Activated naive CD4-positive, alpha-beta T cell treated with anti-CD3 and anti-CD28 coated beads, Interleukin-2, amount 10 ng/mL, durations not matched to agents 7 days and 5 days (primary cell): Measurements from ENCODE around the gene DCXR.
A peak's percentile ranks its signal among the peaks of the same experiment; 100 is the strongest.

Experiments
- CTCF ChIA-PET: fragments of 350-600 bp; sonication (Branson Sonifier 250); formaldehyde crosslinking; loops from one replicate; lab custom pipeline; 2021; ENCODE audit warnings: antibody characterized with exemption; lab: Charles Lee
- DNase-seq: peaks from one replicate; pipeline ENCODE4 v3.0.0-alpha.2; 2020
- H3K27ac Mint-ChIP-seq: one replicate; pipeline ENCODE4 v1.8.0; 2021; ENCODE audit warnings: mild to moderate bottlenecking, moderate library complexity, mixed read lengths
- H3K27me3 Mint-ChIP-seq: one replicate; pipeline ENCODE4 v1.8.0; 2021; ENCODE audit warnings: mild to moderate bottlenecking, mixed read lengths
- H3K36me3 Mint-ChIP-seq: one replicate; pipeline ENCODE4 v1.8.0; 2021; ENCODE audit warnings: mixed read lengths
- H3K4me1 Mint-ChIP-seq: one replicate; pipeline ENCODE4 v1.8.0; 2021; ENCODE audit warnings: mixed read lengths
- H3K4me3 Mint-ChIP-seq: one replicate; pipeline ENCODE4 v1.8.0; 2021; ENCODE audit warnings: mild to moderate bottlenecking, moderate library complexity, mixed read lengths
- H3K9me3 Mint-ChIP-seq: one replicate; pipeline ENCODE4 v1.8.0; 2021; ENCODE audit warnings: mixed read lengths

DCXR gene

GRCh38 chr17:82022310-82022980, 15.1 kb downstream of the DCXR start, which contains the start of gene CENPX:
TSS of gene CENPX (minus strand) at chr17:82022878. CDS start at chr17:82022861, 17 bp downstream.
- H3K4me3 Mint-ChIP-seq: peak within 1 kb of the TSS; percentile 83
- peak within 1 kb of the TSS; percentile 81 for H3K27ac Mint-ChIP-seq
- CTCF ChIA-PET: interaction anchor here (0.9 to 6.0 kb wide), 9 partner anchors 8 to 243 kb away, joined by 3 to 103 read pairs (median 4); partner anchors contain the start of genes DCXR and NOTUM
- H3K9me3 Mint-ChIP-seq: no peaks in the 10 kb centered on the region
- peaks cover 13% of the 10 kb centered on the region for H3K36me3 Mint-ChIP-seq
- no peak for DNase-seq
- H3K4me1 Mint-ChIP-seq: peaks cover 46% of the 10 kb centered on the region
- H3K27me3 Mint-ChIP-seq: no peaks in the 10 kb centered on the region

- Mint-ChIP-seq H3K27ac (peak overlapping the region; percentile 81), H3K36me3 (peaks cover 10% of the 10 kb centered on the region), H3K4me1 (peaks cover 41% of the 10 kb centered on the region), H3K9me3 (no peaks in the 10 kb centered on the region), H3K4me3 (peak overlapping the region; percentile 81), H3K27me3 (no peaks in the 10 kb centered on the region)
- DNase-seq: no peak
- CTCF ChIA-PET: interaction anchor here (0.9 to 6.0 kb wide), 9 partner anchors 8 to 287 kb away, joined by 3 to 103 read pairs (median 4); partner anchors contain the start of gene NOTUM
These were observed 15.6 kb downstream of the DCXR start for GRCh38 chr17:82021900-82022309.

DNA sequence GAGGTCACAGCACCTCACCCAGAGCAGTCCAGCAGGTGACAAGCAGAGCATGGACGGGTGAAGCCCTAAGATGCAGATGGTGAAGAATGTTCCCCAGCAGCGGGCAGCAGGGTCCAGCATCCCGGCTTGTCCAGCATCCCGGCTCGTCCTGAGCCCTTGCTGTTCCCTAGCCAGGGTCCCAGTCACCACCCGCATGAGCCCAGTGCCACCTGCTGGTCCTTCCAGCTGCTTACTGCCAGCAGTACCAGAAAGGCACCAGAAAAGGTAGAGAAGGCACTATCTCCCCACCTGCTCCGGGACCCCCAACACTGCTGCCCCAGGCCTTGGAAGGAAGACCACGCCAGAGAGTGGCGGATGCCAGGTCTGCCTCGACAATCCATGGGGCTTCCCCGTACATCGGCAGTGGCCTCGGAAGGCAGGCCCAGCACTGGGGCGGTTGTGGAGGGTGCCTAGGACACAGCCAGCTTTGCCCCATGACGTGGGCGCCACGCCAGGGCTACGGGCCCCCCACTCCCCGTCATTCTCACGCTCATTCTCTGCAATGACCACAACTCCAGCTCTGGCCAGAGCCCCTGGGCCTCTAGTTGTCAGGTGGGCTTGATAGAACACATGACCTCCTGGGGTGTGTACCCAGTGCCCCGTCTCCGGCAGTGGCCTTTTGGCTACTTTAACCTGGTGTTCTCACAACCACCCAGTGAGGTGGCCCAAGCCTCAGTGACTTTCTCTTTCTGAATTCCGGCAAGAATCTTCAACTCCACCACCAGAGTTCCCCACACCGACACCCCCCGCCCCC, 16.2 kb downstream of the DCXR start:
- CTCF ChIA-PET: interaction anchor here (0.6 to 6.0 kb wide), 14 partner anchors 9 to 329 kb away, joined by 3 to 103 read pairs (median 4); partner anchors contain the start of gene NOTUM
- peaks cover 10% of the 10 kb centered on the region for H3K36me3 Mint-ChIP-seq
- no peaks in the 10 kb centered on the region for H3K9me3 Mint-ChIP-seq
- H3K4me1 Mint-ChIP-seq: peaks cover 39% of the 10 kb centered on the region
- H3K4me3 Mint-ChIP-seq: peak overlapping the region; percentile 81
- peak; percentile 81 for DNase-seq
- peak overlapping the region; percentile 81 for H3K27ac Mint-ChIP-seq
- no peaks in the 10 kb centered on the region for H3K27me3 Mint-ChIP-seq

GRCh38 chr17:82020572-82021106, 16.9 kb downstream of the DCXR start:
- Mint-ChIP-seq H3K36me3 (peaks cover 10% of the 10 kb centered on the region), H3K27me3 (no peaks in the 10 kb centered on the region), H3K4me1 (peaks cover 35% of the 10 kb centered on the region), H3K27ac (peak overlapping the region; percentile 64), H3K9me3 (no peaks in the 10 kb centered on the region), H3K4me3 (peak overlapping the region; percentile 28)
- no peak for DNase-seq
- CTCF ChIA-PET: interaction anchor here (0.9 to 6.0 kb wide), 15 partner anchors 9 to 330 kb away, joined by 3 to 103 read pairs (median 4); partner anchors contain the start of gene NOTUM

DNA sequence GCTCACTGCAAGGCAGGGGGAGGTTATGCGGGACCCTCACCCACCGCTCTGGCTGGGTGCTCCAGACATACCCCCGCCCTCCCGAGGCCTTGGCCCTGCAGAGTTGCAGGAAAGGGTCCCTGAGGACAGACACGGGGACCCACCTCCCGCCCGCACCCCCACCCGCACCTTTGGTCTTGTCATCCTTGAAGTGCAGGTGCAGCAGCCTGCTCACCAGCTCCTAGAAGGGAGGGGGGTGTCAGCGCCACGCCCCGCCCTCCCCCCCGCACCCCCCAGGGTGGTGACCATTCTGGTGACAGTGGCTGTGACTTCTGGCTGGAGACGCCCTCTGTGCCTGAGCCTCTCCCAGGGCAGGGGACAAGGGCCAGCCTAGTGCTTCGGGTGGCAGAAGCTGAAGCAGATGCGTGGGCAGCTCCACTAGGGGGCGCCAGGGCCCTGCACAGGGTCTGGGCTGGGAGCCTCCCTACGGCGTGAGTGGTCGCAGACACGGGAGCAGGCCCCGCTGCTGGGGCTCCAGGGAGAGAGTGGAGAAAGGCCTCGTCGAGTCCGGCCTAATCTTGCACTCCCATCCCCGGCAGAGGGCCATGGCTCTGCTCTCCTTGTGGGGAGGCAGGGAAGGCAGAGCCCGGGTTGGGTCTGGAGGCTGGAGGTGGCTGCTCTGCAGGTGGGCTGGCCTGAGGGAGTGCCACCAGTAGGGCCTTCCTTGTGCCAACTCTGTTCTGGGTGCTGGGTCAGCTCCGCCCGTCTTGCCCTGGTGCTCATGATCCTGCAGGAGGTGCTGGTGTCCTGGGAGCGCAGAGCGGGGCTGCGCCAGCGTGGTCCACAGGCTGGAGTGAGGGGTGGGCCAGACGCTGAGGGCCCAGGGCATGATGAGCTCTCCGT, 17.6 kb downstream of the DCXR start:
- peak overlapping the region; percentile 28 for H3K4me3 Mint-ChIP-seq
- H3K27me3 Mint-ChIP-seq: no peaks in the 10 kb centered on the region
- no peak overlapping the region for H3K27ac Mint-ChIP-seq
- no peaks in the 10 kb centered on the region for H3K9me3 Mint-ChIP-seq
- CTCF ChIA-PET: interaction anchor here (0.8 to 6.0 kb wide), 14 partner anchors 10 to 331 kb away, joined by 3 to 103 read pairs (median 4); partner anchors contain the start of gene NOTUM
- peak; percentile 76 for DNase-seq
- H3K36me3 Mint-ChIP-seq: peaks cover 8% of the 10 kb centered on the region
- H3K4me1 Mint-ChIP-seq: peaks cover 31% of the 10 kb centered on the region

DNA sequence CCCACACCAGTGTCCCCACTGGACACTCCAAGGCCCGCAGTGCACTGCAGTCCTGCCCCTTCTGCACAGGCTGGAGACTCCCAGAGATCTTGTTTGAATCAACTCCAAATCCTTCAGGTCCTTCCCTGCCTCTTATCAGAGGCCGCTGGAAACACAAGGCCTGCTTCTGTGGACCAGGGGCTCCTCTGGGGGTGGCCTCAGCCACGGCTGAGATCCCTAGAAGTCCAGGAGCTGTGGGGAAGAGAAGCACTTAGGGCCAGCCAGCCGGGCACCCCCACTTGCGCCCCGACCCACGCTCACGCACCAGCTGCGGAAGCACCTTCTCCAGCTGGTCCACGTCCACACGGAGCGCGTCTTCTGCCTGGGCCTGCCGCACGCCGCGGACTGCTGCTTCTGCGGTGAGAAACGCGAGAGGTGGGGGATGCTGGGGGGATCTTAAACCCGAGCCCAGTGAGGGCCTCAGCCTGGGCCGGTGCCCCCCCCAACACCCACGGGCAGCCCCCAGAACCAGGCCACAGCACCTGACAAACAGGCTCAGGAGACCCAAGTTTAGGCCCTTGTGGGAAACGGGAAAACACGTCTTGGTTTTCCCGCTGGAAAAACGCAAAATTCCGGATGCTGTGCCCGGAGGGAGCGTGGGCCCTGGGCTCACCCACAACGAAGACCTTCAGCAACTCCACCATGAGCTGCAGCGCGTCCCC, 18.4 kb downstream of the DCXR start:
- DNase-seq: no peak
- CTCF ChIA-PET: interaction anchor here (0.6 to 6.0 kb wide), 13 partner anchors 11 to 498 kb away, joined by 3 to 103 read pairs (median 3); partner anchors contain the start of gene NOTUM
- Mint-ChIP-seq H3K27ac (no peak overlapping the region), H3K27me3 (no peaks in the 10 kb centered on the region), H3K4me1 (peaks cover 28% of the 10 kb centered on the region), H3K4me3 (no peak overlapping the region), H3K36me3 (peaks cover 8% of the 10 kb centered on the region), H3K9me3 (no peaks in the 10 kb centered on the region)

GRCh38 chr17:82018152-82018988, 19.1 kb downstream of the DCXR start:
- no peak overlapping the region for H3K27ac Mint-ChIP-seq
- peaks cover 23% of the 10 kb centered on the region for H3K4me1 Mint-ChIP-seq
- no peak for DNase-seq
- no peaks in the 10 kb centered on the region for H3K9me3 Mint-ChIP-seq
- CTCF ChIA-PET: interaction anchor here (0.6 to 6.0 kb wide), 5 partner anchors 9 to 497 kb away, joined by 3 to 103 read pairs (median 3); partner anchors contain the start of gene NOTUM
- H3K36me3 Mint-ChIP-seq: peaks cover 8% of the 10 kb centered on the region
- no peak overlapping the region for H3K4me3 Mint-ChIP-seq
- H3K27me3 Mint-ChIP-seq: no peaks in the 10 kb centered on the region

GRCh38 chr17:82017612-82018151, 19.8 kb downstream of the DCXR start:
- peaks cover 23% of the 10 kb centered on the region for H3K4me1 Mint-ChIP-seq
- CTCF ChIA-PET: interaction anchor here (1.5 kb wide), 1 partner anchor 58 kb away, joined by 3 read pairs; no protein-coding TSS in a partner anchor
- H3K9me3 Mint-ChIP-seq: no peaks in the 10 kb centered on the region
- H3K4me3 Mint-ChIP-seq: no peak overlapping the region
- DNase-seq: no peak
- peaks cover 8% of the 10 kb centered on the region for H3K36me3 Mint-ChIP-seq
- no peaks in the 10 kb centered on the region for H3K27me3 Mint-ChIP-seq
- H3K27ac Mint-ChIP-seq: no peak overlapping the region

DNA sequence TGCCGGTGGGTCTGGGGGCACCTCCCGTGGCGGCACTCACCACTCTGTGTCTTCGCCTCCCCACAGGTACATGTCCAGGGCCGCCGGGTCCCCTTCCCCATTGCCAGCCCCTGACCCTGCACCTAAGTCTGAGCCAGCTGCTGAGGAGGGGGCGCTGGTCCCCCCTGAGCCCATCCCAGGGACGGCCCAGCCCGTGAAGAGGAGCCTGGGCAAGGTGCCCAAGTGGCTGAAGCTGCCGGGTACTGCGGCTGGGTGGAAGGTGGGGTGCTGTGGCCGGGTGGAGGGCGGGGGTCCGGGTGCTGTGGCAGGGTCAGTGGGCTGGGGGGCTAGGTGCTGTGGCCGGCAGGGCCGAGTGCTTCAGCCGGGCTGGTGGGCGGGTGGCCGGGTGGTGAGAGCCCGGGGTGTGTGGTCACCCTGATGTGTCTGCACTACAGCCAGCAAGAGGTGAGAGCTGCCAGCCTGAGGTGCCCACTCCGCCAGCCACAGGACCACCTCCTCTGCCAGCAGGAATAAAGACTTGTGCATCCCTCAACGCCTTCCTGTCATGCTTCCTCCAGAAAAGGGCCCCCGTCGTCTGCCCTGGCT, 20.5 kb downstream of the DCXR start:
- no peaks in the 10 kb centered on the region for H3K27me3 Mint-ChIP-seq
- CTCF ChIA-PET: interaction anchor here (0.9 to 1.5 kb wide), 2 partner anchors 56 to 58 kb away, joined by 3 read pairs; no protein-coding TSS in a partner anchor
- H3K27ac Mint-ChIP-seq: no peak overlapping the region
- no peak for DNase-seq
- H3K4me3 Mint-ChIP-seq: no peak overlapping the region
- peaks cover 8% of the 10 kb centered on the region for H3K36me3 Mint-ChIP-seq
- peaks cover 20% of the 10 kb centered on the region for H3K4me1 Mint-ChIP-seq
- H3K9me3 Mint-ChIP-seq: no peaks in the 10 kb centered on the region

DNA sequence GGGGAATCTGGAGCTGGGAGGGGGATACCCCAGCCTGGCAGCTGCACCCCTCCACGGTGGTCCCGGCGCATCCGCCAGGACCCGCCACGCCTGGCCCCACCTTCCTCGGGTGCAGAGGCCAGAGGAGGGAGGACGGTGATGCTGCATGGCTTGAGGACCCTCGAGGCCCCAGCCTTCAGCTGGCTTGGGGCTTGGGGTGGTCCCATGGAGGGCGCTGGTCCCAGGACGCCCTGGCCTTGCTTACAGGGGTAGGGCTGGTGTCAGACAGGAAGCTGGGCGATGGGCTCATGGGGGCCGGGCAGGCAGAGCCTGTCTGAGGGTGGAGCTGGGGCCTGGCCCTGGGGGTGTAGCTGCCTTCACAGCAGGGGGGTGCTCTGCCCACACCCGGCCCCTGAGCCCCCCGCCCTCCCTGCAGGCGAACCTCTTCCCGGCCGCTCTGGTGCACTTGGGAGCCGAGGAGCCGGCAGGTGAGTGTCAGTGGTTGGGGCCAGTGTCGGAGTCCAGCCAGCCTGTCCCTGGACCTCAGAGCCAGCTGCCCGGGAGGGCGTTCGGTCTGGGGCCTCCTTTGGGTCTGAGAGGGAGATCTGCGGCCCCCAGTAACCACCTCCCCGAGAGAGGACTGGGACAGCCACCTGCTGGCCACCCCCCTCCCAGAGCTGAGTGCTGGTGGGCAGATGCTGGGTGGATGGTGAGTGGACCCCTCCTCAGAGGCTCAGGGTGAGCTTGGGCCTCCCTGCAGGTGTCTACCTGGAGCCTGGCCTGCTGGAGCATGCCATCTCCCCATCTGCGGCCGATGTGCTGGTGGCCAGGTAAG, 21.2 kb downstream of the DCXR start:
- DNase-seq: no peak
- Mint-ChIP-seq H3K27me3 (no peaks in the 10 kb centered on the region), H3K4me3 (no peak overlapping the region), H3K36me3 (peaks cover 8% of the 10 kb centered on the region), H3K27ac (no peak overlapping the region), H3K9me3 (no peaks in the 10 kb centered on the region), H3K4me1 (peaks cover 13% of the 10 kb centered on the region)
- CTCF ChIA-PET: interaction anchor here (0.9 to 1.5 kb wide), 2 partner anchors 56 to 57 kb away, joined by 3 read pairs; no protein-coding TSS in a partner anchor
